Measurements from ENCODE around the gene DNM2. TPM values are rescaled to one million over a fixed set of nuclear protein-coding genes. Genes with fewer than 3 reads are reported as not detected.
"Not testable (repeated sequence)": the region's sequence is repeated elsewhere in the genome, so short reads cannot be mapped to it uniquely, and the experiment has no call there.

Gene DNM2
- total RNA-seq, 1 donor from 2014 or later, result 129 TPM

GRCh38 chr19:10872546-10873107 is 154.7 kb downstream of the DNM2 start:
- Histone ChIP-seq H3K9me3 (ENCODE audit: insufficient read depth, low read depth, low read length) (no peaks in the 10 kb centered on the region), H3K4me2 (ENCODE audit: low read length) (peak overlapping the region; percentile 92), H4K20me1 (ENCODE audit: insufficient read depth, low read length) (peaks cover 30% of the 10 kb centered on the region), H2AFZ (ENCODE audit: low read depth, low read length) (peak overlapping the region; percentile 7), H3K4me1 (ENCODE audit: insufficient read depth, low read length) (peaks cover 12% of the 10 kb centered on the region), H3K27ac (ENCODE audit: low read depth, low read length) (peak overlapping the region; percentile 40), H3K79me2 (ENCODE audit: insufficient read depth, low read length) (peaks cover 54% of the 10 kb centered on the region), H3K4me3 (ENCODE audit: insufficient read depth, low read depth, low read length) (peak overlapping the region; percentile 74), H3K9ac (ENCODE audit: low read length) (peak overlapping the region; percentile 92), H3K36me3 (ENCODE audit: insufficient read depth, low read length) (no peaks in the 10 kb centered on the region), H3K27me3 (ENCODE audit: insufficient read depth, low read length) (no peaks in the 10 kb centered on the region)
- Mint-ChIP-seq H3K27ac (ENCODE audit: unreplicated experiment) (peak overlapping the region; percentile 69), H3K4me1 (ENCODE audit: low read depth, unreplicated experiment) (peaks cover 11% of the 10 kb centered on the region), H3K4me3 (ENCODE audit: unreplicated experiment) (peak overlapping the region; percentile 96), H3K27me3 (ENCODE audit: low read depth, unreplicated experiment) (no peaks in the 10 kb centered on the region), H3K9me3 (ENCODE audit: unreplicated experiment) (no peaks in the 10 kb centered on the region), H3K36me3 (ENCODE audit: low read depth, unreplicated experiment) (peaks cover 2% of the 10 kb centered on the region)
- FAIRE-seq (no peak), DNase-seq (ENCODE audit: low read depth) (no peak)
- no peak for TF ChIP-seq EZH2 (IDR thresholded peaks at IDR 0.05; ENCODE audit: insufficient read depth, low read length)
- no peak for TF ChIP-seq CTCF (IDR thresholded peaks at IDR 0.05; ENCODE audit: insufficient read depth, low read depth, low read length)

GRCh38 chr19:10874024-10874423 is 156.1 kb downstream of the DNM2 start:
- Mint-ChIP-seq H3K27ac (ENCODE audit: unreplicated experiment) (no peak overlapping the region), H3K4me1 (ENCODE audit: low read depth, unreplicated experiment) (peaks cover 11% of the 10 kb centered on the region), H3K9me3 (ENCODE audit: unreplicated experiment) (no peaks in the 10 kb centered on the region), H3K27me3 (ENCODE audit: low read depth, unreplicated experiment) (no peaks in the 10 kb centered on the region), H3K4me3 (ENCODE audit: unreplicated experiment) (peak overlapping the region; percentile 67), H3K36me3 (ENCODE audit: low read depth, unreplicated experiment) (no peaks in the 10 kb centered on the region)
- Histone ChIP-seq H3K27me3 (ENCODE audit: insufficient read depth, low read length) (no peaks in the 10 kb centered on the region), H3K9ac (ENCODE audit: low read length) (no peak overlapping the region), H3K4me1 (ENCODE audit: insufficient read depth, low read length) (peaks cover 12% of the 10 kb centered on the region), H3K4me3 (ENCODE audit: insufficient read depth, low read depth, low read length) (no peak overlapping the region), H3K4me2 (ENCODE audit: low read length) (no peak overlapping the region), H4K20me1 (ENCODE audit: insufficient read depth, low read length) (peaks cover 44% of the 10 kb centered on the region), H3K79me2 (ENCODE audit: insufficient read depth, low read length) (peaks cover 67% of the 10 kb centered on the region), H3K36me3 (ENCODE audit: insufficient read depth, low read length) (no peaks in the 10 kb centered on the region), H3K27ac (ENCODE audit: low read depth, low read length) (no peak overlapping the region), H3K9me3 (ENCODE audit: insufficient read depth, low read depth, low read length) (no peaks in the 10 kb centered on the region), H2AFZ (ENCODE audit: low read depth, low read length) (no peak overlapping the region)
- no peak for DNase-seq (ENCODE audit: low read depth)
- FAIRE-seq, result no peak
- TF ChIP-seq EZH2 (IDR thresholded peaks at IDR 0.05; ENCODE audit: insufficient read depth, low read length) (no peak), CTCF (IDR thresholded peaks at IDR 0.05; ENCODE audit: insufficient read depth, low read depth, low read length) (no peak)

GRCh38 chr19:10876459-10877240 is 158.8 kb downstream of the DNM2 start:
- H2AFZ ChIP-seq (ENCODE audit: low read depth, low read length), result no peak overlapping the region
- TF ChIP-seq EZH2 (IDR thresholded peaks at IDR 0.05; ENCODE audit: insufficient read depth, low read length), result no peak
- no peak for TF ChIP-seq CTCF (IDR thresholded peaks at IDR 0.05; ENCODE audit: insufficient read depth, low read depth, low read length)
- Mint-ChIP-seq H3K4me3 (ENCODE audit: unreplicated experiment) (peak overlapping the region; percentile 60), H3K27ac (ENCODE audit: unreplicated experiment) (peak overlapping the region; percentile 18), H3K4me1 (ENCODE audit: low read depth, unreplicated experiment) (peaks cover 27% of the 10 kb centered on the region), H3K27me3 (ENCODE audit: low read depth, unreplicated experiment) (no peaks in the 10 kb centered on the region), H3K9me3 (ENCODE audit: unreplicated experiment) (no peaks in the 10 kb centered on the region), H3K36me3 (ENCODE audit: low read depth, unreplicated experiment) (peaks cover 2% of the 10 kb centered on the region)
- no peaks in the 10 kb centered on the region for H3K27me3 ChIP-seq (ENCODE audit: insufficient read depth, low read length)
- no peak overlapping the region for H3K27ac ChIP-seq (ENCODE audit: low read depth, low read length)
- H3K9ac ChIP-seq (ENCODE audit: low read length), result no peak overlapping the region
- no peak overlapping the region for H3K4me3 ChIP-seq (ENCODE audit: insufficient read depth, low read depth, low read length)
- peaks cover 93% of the 10 kb centered on the region for H3K79me2 ChIP-seq (ENCODE audit: insufficient read depth, low read length)
- H3K9me3 ChIP-seq (ENCODE audit: insufficient read depth, low read depth, low read length), result no peaks in the 10 kb centered on the region
- no peaks in the 10 kb centered on the region for H3K36me3 ChIP-seq (ENCODE audit: insufficient read depth, low read length)
- no peak overlapping the region for H3K4me2 ChIP-seq (ENCODE audit: low read length)
- no peak for DNase-seq (ENCODE audit: low read depth)
- peaks cover 8% of the 10 kb centered on the region for H3K4me1 ChIP-seq (ENCODE audit: insufficient read depth, low read length)
- no peak for FAIRE-seq
- peaks cover 69% of the 10 kb centered on the region for H4K20me1 ChIP-seq (ENCODE audit: insufficient read depth, low read length)

- H2AFZ ChIP-seq (ENCODE audit: low read depth, low read length); DNase-seq (ENCODE audit: low read depth); H3K9ac ChIP-seq (ENCODE audit: low read length); H3K4me2 ChIP-seq (ENCODE audit: low read length); H3K36me3 Mint-ChIP-seq (ENCODE audit: low read depth, unreplicated experiment); H3K36me3 ChIP-seq (ENCODE audit: insufficient read depth, low read length); H3K4me3 ChIP-seq (ENCODE audit: insufficient read depth, low read depth, low read length); H3K9me3 Mint-ChIP-seq (ENCODE audit: unreplicated experiment); H3K27me3 Mint-ChIP-seq (ENCODE audit: low read depth, unreplicated experiment); H3K27me3 ChIP-seq (ENCODE audit: insufficient read depth, low read length); H3K27ac ChIP-seq (ENCODE audit: low read depth, low read length); H3K4me1 ChIP-seq (ENCODE audit: insufficient read depth, low read length); H3K9me3 ChIP-seq (ENCODE audit: insufficient read depth, low read depth, low read length); FAIRE-seq; H3K4me3 Mint-ChIP-seq (ENCODE audit: unreplicated experiment): not testable (repeated sequence)
- peaks cover 77% of the 10 kb centered on the region for H4K20me1 ChIP-seq (ENCODE audit: insufficient read depth, low read length)
- peaks cover 92% of the 10 kb centered on the region for H3K79me2 ChIP-seq (ENCODE audit: insufficient read depth, low read length)
- H3K27ac Mint-ChIP-seq (ENCODE audit: unreplicated experiment), result peak overlapping the region; percentile 20
- peaks cover 35% of the 10 kb centered on the region for H3K4me1 Mint-ChIP-seq (ENCODE audit: low read depth, unreplicated experiment)
Measured at GRCh38 chr19:10877608-10878007, 159.7 kb downstream of the DNM2 start.

Data from astrocyte (in vitro differentiated cells and primary cell).